HepG2 (cell line): ENCODE measurements around the gene TMEM235. TPM values are rescaled to one million over a fixed set of nuclear protein-coding genes. Genes with fewer than 3 reads are reported as not detected.

Source experiments
- ATAD3A ChIP-seq: sonication (generic); formaldehyde crosslinking; IDR thresholded peaks from 2 replicates; pipeline ENCODE4 v1.4.0; 2020; ENCODE audit warnings: missing genetic modification reagents
- HDAC1 ChIP-seq: sonication (generic); formaldehyde crosslinking; IDR thresholded peaks from 2 replicates; pipeline ENCODE4 v1.5.1; 2020; ENCODE audit warnings: mild to moderate bottlenecking, missing genetic modification reagents
- ISL2 ChIP-seq: sonication (generic); formaldehyde crosslinking; IDR thresholded peaks from 2 replicates; pipeline ENCODE4 v1.5.0; 2020; ENCODE audit warnings: missing genetic modification reagents
- MED1 ChIP-seq: sonication (generic); formaldehyde crosslinking; IDR thresholded peaks from 2 replicates; pipeline ENCODE4 v1.4.0; 2020; ENCODE audit warnings: missing genetic modification reagents
- NPAS2 ChIP-seq: sonication (generic); formaldehyde crosslinking; IDR thresholded peaks from 2 replicates; pipeline ENCODE4 v1.8.0; 2022; ENCODE audit warnings: mild to moderate bottlenecking, missing genetic modification reagents, borderline replicate concordance
- PAWR ChIP-seq: sonication (generic); formaldehyde crosslinking; IDR thresholded peaks from 2 replicates; pipeline ENCODE4 v1.4.0; 2020; ENCODE audit warnings: missing genetic modification reagents, mild to moderate bottlenecking, borderline replicate concordance
- TCF7 ChIP-seq: sonication (generic); IDR thresholded peaks from 2 replicates; pipeline ENCODE4 v1.6.1; 2016; ENCODE audit warnings: antibody characterized with exemption, low read depth
- TOPORS ChIP-seq: sonication (generic); formaldehyde crosslinking; IDR thresholded peaks from 2 replicates; pipeline ENCODE4 v1.8.0; 2023; ENCODE audit warnings: mild to moderate bottlenecking, missing genetic modification reagents
- ZFP82 ChIP-seq: sonication (generic); formaldehyde crosslinking; IDR thresholded peaks from 2 replicates; pipeline ENCODE4 v1.5.1; 2020; ENCODE audit warnings: mild to moderate bottlenecking, missing genetic modification reagents, borderline replicate concordance
- ZNF224 ChIP-seq: sonication (generic); formaldehyde crosslinking; IDR thresholded peaks from 2 replicates; pipeline ENCODE4 v1.5.0; 2020; ENCODE audit warnings: mild to moderate bottlenecking, missing genetic modification reagents
- ZNF333 ChIP-seq: sonication (generic); formaldehyde crosslinking; IDR thresholded peaks from 2 replicates; pipeline ENCODE4 v1.4.0; 2020; ENCODE audit warnings: mild to moderate bottlenecking, missing genetic modification reagents, borderline replicate concordance
- ZNF713 ChIP-seq: sonication (generic); formaldehyde crosslinking; IDR thresholded peaks from 2 replicates; pipeline ENCODE4 v1.4.0; 2020; ENCODE audit warnings: mild to moderate bottlenecking, missing genetic modification reagents
- ZNF780A ChIP-seq: sonication (generic); formaldehyde crosslinking; IDR thresholded peaks from 2 replicates; pipeline ENCODE4 v1.8.0; 2022; ENCODE audit warnings: mild to moderate bottlenecking, missing genetic modification reagents, moderate library complexity
- ZSCAN21 ChIP-seq: sonication (generic); formaldehyde crosslinking; IDR thresholded peaks from 2 replicates; pipeline ENCODE4 v1.8.0; 2022; ENCODE audit warnings: mild to moderate bottlenecking, missing genetic modification reagents, moderate library complexity, borderline replicate concordance
- ZSCAN22 ChIP-seq: sonication (generic); formaldehyde crosslinking; IDR thresholded peaks from 2 replicates; pipeline ENCODE4 v1.4.0; 2020; ENCODE audit warnings: mild to moderate bottlenecking, missing genetic modification reagents
- polyA plus RNA-seq, 8 experiments: library from polyadenylated mRNA; depleted of rRNA in 3 of 8; stranded (reverse) in 7 of 8; unstranded in 1 of 8; fragments of >200 nt; fragmentation: Illumina TruSeq in 4 of 8; extraction: Trizol in 4 of 8; gene quantifications; 2 replicates each; pipeline versions ENCODE4 v1.2.1 to v1.2.3, GENCODE V29; 2011 to 2016; ENCODE audit warnings: low read depth in 4 of 8, missing spikeins in 1 of 8, mixed read lengths in 1 of 8; ENCODE audit not compliant: insufficient read depth in 1 of 8
- total RNA-seq, 5 experiments: library from RNA; depleted of rRNA; stranded (reverse); fragments of >200 nt; fragmentation: Illumina TruSeq; extraction: Trizol; gene quantifications; 2 replicates each; pipeline ENCODE4 v1.2.3, GENCODE V29; 2016; ENCODE audit warnings: low read depth in 1 of 5
- TF ChIP-seq, protein P1 (sequence below): IDR thresholded peaks from 2 replicates; pipeline ENCODE4 v1.6.1; 2016; ENCODE audit warnings: mild to moderate bottlenecking, missing biosample characterization, missing genetic modification reagents
- TF ChIP-seq, protein P2 (sequence below): sonication (generic); formaldehyde crosslinking; IDR thresholded peaks from 2 replicates; pipeline ENCODE4 v1.4.0; 2020; ENCODE audit warnings: mild to moderate bottlenecking, missing genetic modification reagents
- TF ChIP-seq, protein P3 (sequence below): sonication (generic); formaldehyde crosslinking; IDR thresholded peaks from 2 replicates; pipeline ENCODE4 v1.9.0; 2021; ENCODE audit warnings: mild to moderate bottlenecking, missing genetic modification reagents
- TF ChIP-seq, protein P4 (sequence below): sonication (generic); formaldehyde crosslinking; IDR thresholded peaks from 2 replicates; pipeline ENCODE4 v1.8.1; 2023; ENCODE audit warnings: missing genetic modification reagents, mild to moderate bottlenecking, borderline replicate concordance
- TF ChIP-seq, protein P5 (sequence below): sonication (generic); formaldehyde crosslinking; IDR thresholded peaks from 2 replicates; pipeline ENCODE4 v1.8.1; 2023; ENCODE audit warnings: mild to moderate bottlenecking, inconsistent platforms, moderate library complexity, missing genetic modification reagents, borderline replicate concordance

Gene TMEM235
- total and polyA plus RNA-seq, 2 of the 13 experiments (the other 11 are each of a cell fraction or from before 2014, with no cell fraction given) = not detected

DNA sequence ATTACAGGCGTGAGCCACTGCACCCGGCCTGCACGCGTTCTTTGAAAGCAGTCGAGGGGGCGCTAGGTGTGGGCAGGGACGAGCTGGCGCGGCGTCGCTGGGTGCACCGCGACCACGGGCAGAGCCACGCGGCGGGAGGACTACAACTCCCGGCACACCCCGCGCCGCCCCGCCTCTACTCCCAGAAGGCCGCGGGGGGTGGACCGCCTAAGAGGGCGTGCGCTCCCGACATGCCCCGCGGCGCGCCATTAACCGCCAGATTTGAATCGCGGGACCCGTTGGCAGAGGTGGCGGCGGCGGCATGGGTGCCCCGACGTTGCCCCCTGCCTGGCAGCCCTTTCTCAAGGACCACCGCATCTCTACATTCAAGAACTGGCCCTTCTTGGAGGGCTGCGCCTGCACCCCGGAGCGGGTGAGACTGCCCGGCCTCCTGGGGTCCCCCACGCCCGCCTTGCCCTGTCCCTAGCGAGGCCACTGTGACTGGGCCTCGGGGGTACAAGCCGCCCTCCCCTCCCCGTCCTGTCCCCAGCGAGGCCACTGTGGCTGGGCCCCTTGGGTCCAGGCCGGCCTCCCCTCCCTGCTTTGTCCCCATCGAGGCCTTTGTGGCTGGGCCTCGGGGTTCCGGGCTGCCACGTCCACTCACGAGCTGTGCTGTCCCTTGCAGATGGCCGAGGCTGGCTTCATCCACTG lies 17.3 kb upstream of the TMEM235 start, which contains the start of gene BIRC5 (continued):
- TF ChIP-seq ZNF333 (peak; percentile 89), TCF7 (no peak), PAWR (CRISPR knock-in tag) (peak; percentile 99), TOPORS (CRISPR knock-in tag) (peak; percentile 97), MED1 (CRISPR knock-in tag) (peak; percentile 76), ZFP82 (no peak), ATAD3A (CRISPR knock-in tag) (no peak; the same call in 1 of the 2 replicates), ZNF713 (no peak), ZSCAN21 (CRISPR knock-in tag) (peak; percentile 95), HDAC1 (peak; percentile 100), ISL2 (CRISPR knock-in tag) (peak; percentile 89), ZNF224 (CRISPR knock-in tag) (peak; percentile 76; the same call in 1 of the 2 replicates), NPAS2 (CRISPR knock-in tag) (no peak), ZNF780A (peak; percentile 85; the same call in 1 of the 2 replicates), ZSCAN22 (CRISPR knock-in tag) (peak; percentile 59; the same call in 1 of the 2 replicates)
- TF ChIP-seq, protein P1, sequence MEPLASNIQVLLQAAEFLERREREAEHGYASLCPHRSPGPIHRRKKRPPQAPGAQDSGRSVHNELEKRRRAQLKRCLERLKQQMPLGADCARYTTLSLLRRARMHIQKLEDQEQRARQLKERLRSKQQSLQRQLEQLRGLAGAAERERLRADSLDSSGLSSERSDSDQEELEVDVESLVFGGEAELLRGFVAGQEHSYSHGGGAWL (CRISPR knock-in tag) = peak; percentile 71
- TF ChIP-seq, protein P2, sequence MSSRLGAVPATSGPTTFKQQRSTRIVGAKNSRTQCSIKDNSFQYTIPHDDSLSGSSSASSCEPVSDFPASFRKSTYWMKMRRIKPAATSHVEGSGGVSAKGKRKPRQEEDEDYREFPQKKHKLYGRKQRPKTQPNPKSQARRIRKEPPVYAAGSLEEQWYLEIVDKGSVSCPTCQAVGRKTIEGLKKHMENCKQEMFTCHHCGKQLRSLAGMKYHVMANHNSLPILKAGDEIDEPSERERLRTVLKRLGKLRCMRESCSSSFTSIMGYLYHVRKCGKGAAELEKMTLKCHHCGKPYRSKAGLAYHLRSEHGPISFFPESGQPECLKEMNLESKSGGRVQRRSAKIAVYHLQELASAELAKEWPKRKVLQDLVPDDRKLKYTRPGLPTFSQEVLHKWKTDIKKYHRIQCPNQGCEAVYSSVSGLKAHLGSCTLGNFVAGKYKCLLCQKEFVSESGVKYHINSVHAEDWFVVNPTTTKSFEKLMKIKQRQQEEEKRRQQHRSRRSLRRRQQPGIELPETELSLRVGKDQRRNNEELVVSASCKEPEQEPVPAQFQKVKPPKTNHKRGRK (CRISPR knock-in tag) = no peak; the same call in 1 of the 2 replicates
- TF ChIP-seq, protein P3, sequence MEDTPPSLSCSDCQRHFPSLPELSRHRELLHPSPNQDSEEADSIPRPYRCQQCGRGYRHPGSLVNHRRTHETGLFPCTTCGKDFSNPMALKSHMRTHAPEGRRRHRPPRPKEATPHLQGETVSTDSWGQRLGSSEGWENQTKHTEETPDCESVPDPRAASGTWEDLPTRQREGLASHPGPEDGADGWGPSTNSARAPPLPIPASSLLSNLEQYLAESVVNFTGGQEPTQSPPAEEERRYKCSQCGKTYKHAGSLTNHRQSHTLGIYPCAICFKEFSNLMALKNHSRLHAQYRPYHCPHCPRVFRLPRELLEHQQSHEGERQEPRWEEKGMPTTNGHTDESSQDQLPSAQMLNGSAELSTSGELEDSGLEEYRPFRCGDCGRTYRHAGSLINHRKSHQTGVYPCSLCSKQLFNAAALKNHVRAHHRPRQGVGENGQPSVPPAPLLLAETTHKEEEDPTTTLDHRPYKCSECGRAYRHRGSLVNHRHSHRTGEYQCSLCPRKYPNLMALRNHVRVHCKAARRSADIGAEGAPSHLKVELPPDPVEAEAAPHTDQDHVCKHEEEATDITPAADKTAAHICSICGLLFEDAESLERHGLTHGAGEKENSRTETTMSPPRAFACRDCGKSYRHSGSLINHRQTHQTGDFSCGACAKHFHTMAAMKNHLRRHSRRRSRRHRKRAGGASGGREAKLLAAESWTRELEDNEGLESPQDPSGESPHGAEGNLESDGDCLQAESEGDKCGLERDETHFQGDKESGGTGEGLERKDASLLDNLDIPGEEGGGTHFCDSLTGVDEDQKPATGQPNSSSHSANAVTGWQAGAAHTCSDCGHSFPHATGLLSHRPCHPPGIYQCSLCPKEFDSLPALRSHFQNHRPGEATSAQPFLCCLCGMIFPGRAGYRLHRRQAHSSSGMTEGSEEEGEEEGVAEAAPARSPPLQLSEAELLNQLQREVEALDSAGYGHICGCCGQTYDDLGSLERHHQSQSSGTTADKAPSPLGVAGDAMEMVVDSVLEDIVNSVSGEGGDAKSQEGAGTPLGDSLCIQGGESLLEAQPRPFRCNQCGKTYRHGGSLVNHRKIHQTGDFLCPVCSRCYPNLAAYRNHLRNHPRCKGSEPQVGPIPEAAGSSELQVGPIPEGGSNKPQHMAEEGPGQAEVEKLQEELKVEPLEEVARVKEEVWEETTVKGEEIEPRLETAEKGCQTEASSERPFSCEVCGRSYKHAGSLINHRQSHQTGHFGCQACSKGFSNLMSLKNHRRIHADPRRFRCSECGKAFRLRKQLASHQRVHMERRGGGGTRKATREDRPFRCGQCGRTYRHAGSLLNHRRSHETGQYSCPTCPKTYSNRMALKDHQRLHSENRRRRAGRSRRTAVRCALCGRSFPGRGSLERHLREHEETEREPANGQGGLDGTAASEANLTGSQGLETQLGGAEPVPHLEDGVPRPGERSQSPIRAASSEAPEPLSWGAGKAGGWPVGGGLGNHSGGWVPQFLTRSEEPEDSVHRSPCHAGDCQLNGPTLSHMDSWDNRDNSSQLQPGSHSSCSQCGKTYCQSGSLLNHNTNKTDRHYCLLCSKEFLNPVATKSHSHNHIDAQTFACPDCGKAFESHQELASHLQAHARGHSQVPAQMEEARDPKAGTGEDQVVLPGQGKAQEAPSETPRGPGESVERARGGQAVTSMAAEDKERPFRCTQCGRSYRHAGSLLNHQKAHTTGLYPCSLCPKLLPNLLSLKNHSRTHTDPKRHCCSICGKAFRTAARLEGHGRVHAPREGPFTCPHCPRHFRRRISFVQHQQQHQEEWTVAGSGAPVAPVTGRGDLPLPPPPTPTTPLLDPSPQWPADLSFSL = no peak
- TF ChIP-seq, protein P4, sequence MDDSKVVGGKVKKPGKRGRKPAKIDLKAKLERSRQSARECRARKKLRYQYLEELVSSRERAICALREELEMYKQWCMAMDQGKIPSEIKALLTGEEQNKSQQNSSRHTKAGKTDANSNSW (CRISPR knock-in tag) = peak; percentile 91; the same call in 1 of the 2 replicates
- TF ChIP-seq, protein P5, sequence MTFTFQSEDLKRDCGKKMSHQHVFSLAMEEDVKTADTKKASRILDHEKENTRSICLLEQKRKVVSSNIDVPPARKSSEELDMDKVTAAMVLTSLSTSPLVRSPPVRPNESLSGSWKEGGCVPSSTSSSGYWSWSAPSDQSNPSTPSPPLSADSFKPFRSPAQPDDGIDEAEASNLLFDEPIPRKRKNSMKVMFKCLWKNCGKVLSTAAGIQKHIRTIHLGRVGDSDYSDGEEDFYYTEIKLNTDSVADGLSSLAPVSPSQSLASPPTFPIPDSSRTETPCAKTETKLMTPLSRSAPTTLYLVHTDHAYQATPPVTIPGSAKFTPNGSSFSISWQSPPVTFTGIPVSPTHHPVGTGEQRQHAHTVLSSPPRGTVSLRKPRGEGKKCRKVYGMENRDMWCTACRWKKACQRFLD (CRISPR knock-in tag) = no peak
